Calu3 (cell line): Measurements from ENCODE around the gene CSTPP1. TPM values are rescaled to one million over a fixed set of nuclear protein-coding genes. Genes with fewer than 3 reads are reported as not detected.

Experiments used
- BruUV-seq: library from RNA; stranded (reverse); fragments of 400-500 nt; replicated peaks from 2 replicates; lab custom pipeline; 2021; lab: Mats Ljungman, UMichigan
- CTCF ChIA-PET: fragments of 300-600 bp; sonication (Branson Sonifier 250); formaldehyde crosslinking; loops from one replicate; lab custom pipeline; 2022; ENCODE audit warnings: antibody characterized with exemption; lab: Charles Lee
- DNase-seq: peaks from one replicate; pipeline ENCODE4 v3.0.0; 2022
- H3K27ac Mint-ChIP-seq: one replicate; pipeline ENCODE4 v1.8.0; 2022; ENCODE audit warnings: mixed read lengths; ENCODE audit not compliant: unreplicated experiment
- H3K27me3 Mint-ChIP-seq: one replicate; pipeline ENCODE4 v1.8.0; 2022; ENCODE audit warnings: mixed read lengths; ENCODE audit not compliant: unreplicated experiment
- H3K36me3 Mint-ChIP-seq: one replicate; pipeline ENCODE4 v1.8.0; 2022; ENCODE audit warnings: mild to moderate bottlenecking, moderate library complexity, mixed read lengths; ENCODE audit not compliant: insufficient read depth, unreplicated experiment
- H3K4me1 Mint-ChIP-seq: one replicate; pipeline ENCODE4 v1.8.0; 2022; ENCODE audit warnings: mild to moderate bottlenecking, low read depth, mixed read lengths; ENCODE audit not compliant: unreplicated experiment
- H3K4me3 Mint-ChIP-seq: one replicate; pipeline ENCODE4 v1.8.0; 2022; ENCODE audit warnings: mild to moderate bottlenecking, low read depth, moderate library complexity, mixed read lengths; ENCODE audit not compliant: unreplicated experiment
- H3K9me3 Mint-ChIP-seq: one replicate; pipeline ENCODE4 v1.8.0; 2022; ENCODE audit warnings: low read depth, mixed read lengths; ENCODE audit not compliant: unreplicated experiment
- intact Hi-C: fragments of 100-400 bp; cut with micrococcal nuclease; formaldehyde crosslinking; loops from one replicate; pipeline ENCODE4 v1.10.0; 2022; ENCODE audit not compliant: unreplicated experiment
- total RNA-seq: library from RNA; stranded (reverse); gene quantifications from 2 replicates; pipeline ENCODE4 v1.2.3, GENCODE V29; 2022
- TF ChIP-seq, protein P1 (sequence below): fragments of 200-600 bp; IDR thresholded peaks from one replicate; pipeline ENCODE4 v1.8.0; 2022; ENCODE audit warnings: antibody characterized with exemption; ENCODE audit not compliant: unreplicated experiment

Gene CSTPP1
- total RNA-seq, 1 experiment from 2014 or later: 23.2 TPM

DNA sequence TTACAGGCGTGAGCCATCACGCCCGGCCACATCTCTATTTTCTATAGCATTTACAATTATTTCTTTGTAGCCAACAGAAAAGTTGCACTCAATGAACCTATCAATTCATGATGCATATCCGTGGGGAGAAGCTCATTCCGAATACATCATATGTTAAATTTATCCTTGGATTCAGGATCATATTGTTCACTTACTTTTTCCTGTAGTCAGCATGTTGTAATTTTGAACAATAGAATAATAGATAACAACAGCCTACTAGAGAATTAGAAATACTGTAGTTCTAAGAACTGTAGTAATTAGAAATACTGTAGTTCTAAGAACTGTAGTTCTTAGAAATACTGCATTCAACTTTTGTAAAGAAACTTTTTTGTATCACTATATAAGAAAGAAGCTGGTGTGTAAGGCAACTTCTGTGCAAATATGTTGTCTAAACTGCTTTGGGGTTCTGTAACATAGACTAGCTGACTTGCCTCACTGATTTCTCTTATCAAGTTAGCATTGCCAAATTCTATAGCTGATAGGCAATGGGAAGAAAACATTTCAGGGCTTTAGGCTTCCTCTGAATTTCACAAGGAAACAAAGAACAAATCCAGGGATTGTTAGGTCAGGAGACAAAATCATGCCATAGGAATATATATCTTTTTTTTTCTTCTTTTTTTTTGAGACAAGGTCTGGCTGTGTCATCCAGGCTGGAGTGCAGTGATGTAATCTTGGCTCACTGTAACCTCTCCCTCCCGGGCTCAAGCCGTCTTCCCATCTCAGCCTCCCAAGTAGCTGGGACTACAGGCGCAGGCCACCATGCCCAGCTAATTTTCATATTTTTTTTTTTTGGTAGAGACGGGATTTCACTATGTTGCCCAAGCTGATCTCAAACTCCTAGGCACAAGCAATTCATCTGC is 91.9 kb downstream of the CSTPP1 start:
- Mint-ChIP-seq H3K27me3 (no peaks in the 10 kb centered on the region), H3K36me3 (no peaks in the 10 kb centered on the region), H3K4me3 (no peak overlapping the region), H3K27ac (no peak overlapping the region), H3K4me1 (no peaks in the 10 kb centered on the region), H3K9me3 (no peaks in the 10 kb centered on the region)
- CTCF ChIA-PET: no interaction called here
- no TSS peak for BruUV-seq
- intact Hi-C loops: no loop called here
- TF ChIP-seq, protein P1, sequence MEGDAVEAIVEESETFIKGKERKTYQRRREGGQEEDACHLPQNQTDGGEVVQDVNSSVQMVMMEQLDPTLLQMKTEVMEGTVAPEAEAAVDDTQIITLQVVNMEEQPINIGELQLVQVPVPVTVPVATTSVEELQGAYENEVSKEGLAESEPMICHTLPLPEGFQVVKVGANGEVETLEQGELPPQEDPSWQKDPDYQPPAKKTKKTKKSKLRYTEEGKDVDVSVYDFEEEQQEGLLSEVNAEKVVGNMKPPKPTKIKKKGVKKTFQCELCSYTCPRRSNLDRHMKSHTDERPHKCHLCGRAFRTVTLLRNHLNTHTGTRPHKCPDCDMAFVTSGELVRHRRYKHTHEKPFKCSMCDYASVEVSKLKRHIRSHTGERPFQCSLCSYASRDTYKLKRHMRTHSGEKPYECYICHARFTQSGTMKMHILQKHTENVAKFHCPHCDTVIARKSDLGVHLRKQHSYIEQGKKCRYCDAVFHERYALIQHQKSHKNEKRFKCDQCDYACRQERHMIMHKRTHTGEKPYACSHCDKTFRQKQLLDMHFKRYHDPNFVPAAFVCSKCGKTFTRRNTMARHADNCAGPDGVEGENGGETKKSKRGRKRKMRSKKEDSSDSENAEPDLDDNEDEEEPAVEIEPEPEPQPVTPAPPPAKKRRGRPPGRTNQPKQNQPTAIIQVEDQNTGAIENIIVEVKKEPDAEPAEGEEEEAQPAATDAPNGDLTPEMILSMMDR: no peak
- DNase-seq: no peak

DNA sequence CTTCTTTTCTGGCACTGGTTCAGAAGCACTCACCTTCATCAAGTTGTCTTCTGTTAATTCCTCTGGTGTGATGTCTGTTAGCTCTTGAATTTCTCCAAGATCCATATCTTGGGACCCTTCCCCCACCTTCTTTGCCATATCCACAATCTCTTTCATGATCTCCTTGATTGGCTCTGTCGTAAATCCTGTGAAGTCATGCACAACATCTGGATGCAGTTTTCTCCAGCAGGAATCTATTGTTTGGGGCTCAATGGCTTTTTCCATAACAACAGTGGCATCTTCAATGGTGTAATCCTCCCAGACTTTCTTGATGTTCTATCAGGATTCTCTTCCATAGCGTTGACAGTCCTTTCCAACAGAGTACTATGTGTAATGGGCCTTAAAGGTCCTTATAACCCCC is 96.9 kb downstream of the CSTPP1 start:
- CTCF ChIA-PET: no interaction called here
- TF ChIP-seq, protein P1: no peak
- H3K4me1 Mint-ChIP-seq: no peaks in the 10 kb centered on the region
- intact Hi-C loops: no loop called here
- H3K36me3 Mint-ChIP-seq: no peaks in the 10 kb centered on the region
- H3K9me3 Mint-ChIP-seq: no peaks in the 10 kb centered on the region
- H3K27me3 Mint-ChIP-seq: no peaks in the 10 kb centered on the region
- DNase-seq: no peak
- H3K27ac Mint-ChIP-seq: no peak overlapping the region
- no peak overlapping the region for H3K4me3 Mint-ChIP-seq
- BruUV-seq: no TSS peak

- TF ChIP-seq, protein P1: no peak
- CTCF ChIA-PET: no interaction called here
- BruUV-seq: no TSS peak
- Mint-ChIP-seq H3K27me3 (no peaks in the 10 kb centered on the region), H3K27ac (no peak overlapping the region), H3K36me3 (no peaks in the 10 kb centered on the region), H3K4me1 (no peaks in the 10 kb centered on the region), H3K4me3 (no peak overlapping the region), H3K9me3 (no peaks in the 10 kb centered on the region)
- no peak for DNase-seq
- intact Hi-C loops: no loop called here
Measured at GRCh38 chr11:47034091-47034490, 97.5 kb downstream of the CSTPP1 start.

- no peak overlapping the region for H3K27ac Mint-ChIP-seq
- no peak for DNase-seq
- no TSS peak for BruUV-seq
- no peaks in the 10 kb centered on the region for H3K36me3 Mint-ChIP-seq
- no peaks in the 10 kb centered on the region for H3K9me3 Mint-ChIP-seq
- TF ChIP-seq, protein P1: no peak
- H3K4me1 Mint-ChIP-seq: no peaks in the 10 kb centered on the region
- H3K27me3 Mint-ChIP-seq: no peaks in the 10 kb centered on the region
- H3K4me3 Mint-ChIP-seq: no peak overlapping the region
- CTCF ChIA-PET: no interaction called here
- intact Hi-C loops: loop anchor here (1.0 kb wide), 1 partner anchor 8 kb away; no protein-coding TSS in a partner anchor
Measured at GRCh38 chr11:47035108-47035507, 98.5 kb downstream of the CSTPP1 start.
